Posterior vena cava (tissue), 2 donors: ENCODE data around the gene FPGS. TPM values are rescaled to one million over a fixed set of nuclear protein-coding genes. Genes with fewer than 3 reads are reported as not detected.
A peak's percentile ranks its signal among the peaks of the same experiment; 100 is the strongest.
"Not testable (repeated sequence)": the region's sequence is repeated elsewhere in the genome, so short reads cannot be mapped to it uniquely, and the experiment has no call there.

Experiments
- DNase-seq: peaks from one replicate; pipeline ENCODE4 v3.0.0-alpha.2; 2020; ENCODE audit warnings: low spot score
- intact Hi-C, 2 donors: fragments of 100-400 bp; cut with DNase I; formaldehyde crosslinking; loops; one replicate each; pipeline versions ENCODE4 v1.14.1 to v1.14.2; 2022 to 2023
- total RNA-seq, 2 donors: library from RNA; stranded (reverse); fragmentation: NEBNext Ultra II Directional; extraction: Animal tissue kit (Norgen Biotek cat#: 25700); gene quantifications; one replicate each; pipeline ENCODE4 v1.2.1, GENCODE V29; 2021
- donor health status: DM: yes; HTN: yes; CAD: no.
- donor health status: DM: yes; HTN: yes; CAD: no.

The FPGS gene
- total RNA-seq, 2 donors from 2014 or later = 35.5 to 55.1 TPM

GRCh38 chr9:127769101-127769500 is 33.6 kb upstream of the FPGS start:
- intact Hi-C loops = no loop called here
- no peak for DNase-seq

- intact Hi-C loops = no loop called here
- DNase-seq = no peak
These were observed 32.6 kb upstream of the FPGS start for GRCh38 chr9:127769929-127770582.

GRCh38 chr9:127770583-127770904 is 32.1 kb upstream of the FPGS start:
- no peak for DNase-seq
- intact Hi-C loops = no loop called here

GRCh38 chr9:127770905-127771569 is 31.6 kb upstream of the FPGS start:
- intact Hi-C loops = no loop called here
- peak; percentile 100 for DNase-seq

GRCh38 chr9:127771570-127772189 is 31.0 kb upstream of the FPGS start:
- intact Hi-C loops = no loop called here
- no peak for DNase-seq

GRCh38 chr9:127772603-127773002 is 30.1 kb upstream of the FPGS start:
- DNase-seq = no peak
- intact Hi-C loops = no loop called here

- intact Hi-C loops = no loop called here
- DNase-seq = no peak
These were observed 29.4 kb upstream of the FPGS start for GRCh38 chr9:127773272-127773671.

GRCh38 chr9:127773981-127774380 is 28.7 kb upstream of the FPGS start:
- intact Hi-C loops = no loop called here
- DNase-seq = no peak

- intact Hi-C loops = no loop called here
- no peak for DNase-seq
These were observed 26.3 kb upstream of the FPGS start for GRCh38 chr9:127776195-127776923.

- intact Hi-C loops = no loop called here
- no peak for DNase-seq
These were observed 25.8 kb upstream of the FPGS start for GRCh38 chr9:127776924-127777289.

GRCh38 chr9:127777368-127777980 is 25.2 kb upstream of the FPGS start:
- DNase-seq = no peak
- intact Hi-C loops = no loop called here

GRCh38 chr9:127778280-127779135 is 24.2 kb upstream of the FPGS start, which contains the start of gene SH2D3C:
Gene SH2D3C, minus strand, starts transcription at chr9:127778666. Its CDS starts 39 bp downstream, at chr9:127778627.
- DNase-seq = no peak
- intact Hi-C loops = no loop called here

GRCh38 chr9:127779136-127779981 is 23.3 kb upstream of the FPGS start:
- no peak for DNase-seq
- intact Hi-C loops = no loop called here

GRCh38 chr9:127780126-127780885 is 22.4 kb upstream of the FPGS start:
- intact Hi-C loops = loop anchor here (5.0 to 10.0 kb wide), 3 partner anchors 43 to 188 kb away; partner anchors contain the start of genes TOR2A (in 2 of the 2) and ST6GALNAC4 (in 1 of the 2)
- DNase-seq = no peak

GRCh38 chr9:127780909-127781308 is 21.8 kb upstream of the FPGS start:
- DNase-seq = not testable (repeated sequence)
- intact Hi-C loops = loop anchor here (5.0 to 10.0 kb wide), 3 partner anchors 44 to 189 kb away; partner anchors contain the start of genes TOR2A (in 2 of the 2) and ST6GALNAC4 (in 1 of the 2)

- intact Hi-C loops = loop anchor here (5.0 to 10.0 kb wide), 3 partner anchors 45 to 190 kb away; partner anchors contain the start of genes TOR2A (in 2 of the 2) and ST6GALNAC4 (in 1 of the 2)
- DNase-seq = no peak
These were observed 20.9 kb upstream of the FPGS start for GRCh38 chr9:127781806-127782205.
